Stimulated activated CD4-positive, alpha-beta T cell treated with anti-CD3 and anti-CD28 coated beads, Interleukin-4, amount 100 ng/mL, for 4 hours (primary cell): ENCODE data around the gene DDB1.

Source experiments
- DNase-seq, 2 experiments: peaks; one replicate each; pipeline ENCODE4 v3.0.0-alpha.2; 2020

DDB1 gene

DNA sequence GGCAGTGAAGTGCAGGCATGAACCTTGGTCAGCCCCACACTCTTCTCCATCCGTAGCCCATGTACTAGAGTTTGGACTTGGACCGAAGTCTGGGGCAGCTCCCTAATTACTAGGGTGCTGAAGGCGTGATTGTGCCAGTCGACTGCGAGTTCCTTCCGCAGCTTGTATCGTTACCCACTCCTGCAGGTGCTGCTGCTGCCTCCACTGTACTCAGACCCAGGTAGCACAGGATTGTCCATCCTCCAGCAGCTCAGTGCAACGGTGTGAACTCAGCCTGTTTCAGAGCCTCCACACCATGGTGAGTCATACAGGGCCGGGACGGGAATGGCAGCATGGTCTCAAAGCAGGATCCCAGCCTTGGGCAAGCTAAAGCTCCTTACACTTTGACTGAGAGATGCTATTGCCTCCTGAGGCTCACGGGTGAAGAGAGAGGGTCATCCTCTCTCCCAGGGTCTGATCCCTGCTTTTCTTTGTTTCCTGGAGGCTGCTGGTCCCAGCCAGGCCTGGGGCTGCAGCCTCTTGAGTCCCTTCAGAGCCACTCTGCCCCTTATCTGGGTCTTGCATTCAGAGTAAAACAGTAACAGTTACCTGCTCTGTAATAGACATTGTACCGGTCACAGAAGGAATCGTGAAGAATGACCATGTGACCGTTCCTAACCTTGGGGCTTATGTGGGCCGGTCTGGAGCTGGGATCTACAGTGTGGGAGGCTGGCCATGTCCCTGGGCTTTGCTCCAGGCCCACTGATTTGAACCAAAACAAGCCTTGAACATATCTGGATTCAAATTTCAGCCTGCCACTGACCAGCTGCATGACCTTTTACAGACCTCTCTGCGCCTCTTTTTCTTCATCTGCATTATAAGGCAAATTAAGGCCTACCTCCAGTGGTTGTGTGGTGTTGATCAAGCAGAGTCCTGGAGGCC, 1.8 kb upstream of the DDB1 start:
- DNase-seq, result no peak

DNA sequence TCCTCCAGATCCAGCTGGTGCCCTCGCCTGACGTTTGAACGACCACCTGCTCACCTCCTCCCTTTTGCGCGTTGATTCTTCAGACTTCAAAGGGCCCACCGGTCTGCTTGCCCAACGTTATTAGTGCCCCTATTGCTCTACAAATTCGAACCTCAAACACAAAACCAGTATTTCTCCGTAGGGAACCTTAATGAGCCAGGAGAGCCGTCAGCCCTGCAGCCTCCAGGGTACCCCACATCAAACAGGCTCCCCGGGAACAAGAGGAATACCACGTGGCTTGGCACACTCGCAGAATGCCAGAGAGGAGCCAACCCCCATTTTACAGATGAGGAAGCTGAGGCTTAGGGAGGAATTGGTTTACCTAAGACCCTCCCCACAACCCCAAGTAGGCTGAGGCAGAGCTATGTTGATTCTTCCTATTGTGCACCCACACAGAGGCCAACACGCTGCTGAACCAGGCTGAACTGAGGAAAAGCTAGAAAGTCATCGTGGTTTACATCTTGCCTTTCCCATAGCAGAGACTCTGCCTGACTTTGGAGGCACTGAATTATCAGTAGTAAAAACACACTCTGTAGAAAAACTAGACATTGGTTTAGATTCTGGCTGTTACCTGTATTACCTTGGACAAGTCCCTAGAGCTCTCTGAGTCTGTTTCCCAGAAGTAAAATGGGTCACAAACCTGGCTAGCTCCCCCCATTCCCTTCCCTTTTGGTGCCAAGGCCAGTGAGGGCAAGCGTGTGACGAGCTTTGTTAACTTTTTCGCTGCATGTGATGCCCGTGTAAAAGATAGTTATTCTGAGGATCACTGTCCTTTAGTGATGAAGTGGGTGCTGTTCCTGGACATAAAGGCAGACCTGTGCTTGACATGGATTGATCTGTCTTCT, 887 bp upstream of the DDB1 start:
- DNase-seq, result no peak

DNA sequence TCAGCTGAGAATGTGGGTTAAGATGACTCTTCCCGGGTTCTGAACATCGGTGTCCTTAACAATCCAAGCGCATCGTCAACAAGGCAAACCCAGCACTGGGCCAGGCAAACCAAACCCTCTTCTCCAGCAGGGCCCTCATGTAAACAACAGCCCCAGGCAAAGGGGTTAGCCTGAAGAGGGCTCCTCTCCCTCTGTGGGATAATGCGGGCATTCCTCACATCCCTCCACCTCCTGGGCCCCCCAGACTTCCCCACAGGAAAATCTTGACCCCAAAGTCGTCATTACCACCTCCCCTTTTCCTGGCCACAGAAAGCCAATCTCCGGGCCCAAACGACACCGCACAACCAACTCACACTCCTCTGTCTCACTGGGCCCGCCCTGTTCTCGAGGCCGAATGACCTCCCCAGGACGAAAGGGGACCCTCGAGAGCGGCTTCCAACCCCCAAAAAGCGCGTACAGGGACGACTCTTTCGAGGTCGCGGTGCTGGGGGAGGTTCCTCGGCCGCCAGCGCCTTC, 566 bp downstream of the DDB1 start:
- DNase-seq, result no peak

DNA sequence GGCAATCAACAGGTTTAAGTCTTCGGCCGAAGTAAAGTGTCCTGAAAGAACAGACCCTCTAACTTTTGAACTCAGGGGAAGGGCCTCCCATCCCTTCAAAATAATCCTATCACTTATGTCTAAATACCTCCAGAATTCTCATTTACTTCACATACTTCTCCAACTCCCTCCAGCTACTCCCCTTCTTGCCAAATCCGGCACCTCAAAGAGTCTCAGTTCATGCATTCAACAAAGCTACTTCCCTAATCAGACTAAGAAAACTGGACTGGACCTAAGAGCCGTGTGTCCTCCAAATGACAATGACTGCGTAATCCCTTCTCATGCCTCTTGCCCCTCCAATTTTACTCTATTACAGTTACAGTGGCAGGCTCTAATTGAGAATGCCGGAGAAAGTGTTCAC, 1.3 kb downstream of the DDB1 start:
- DNase-seq, result no peak

DNA sequence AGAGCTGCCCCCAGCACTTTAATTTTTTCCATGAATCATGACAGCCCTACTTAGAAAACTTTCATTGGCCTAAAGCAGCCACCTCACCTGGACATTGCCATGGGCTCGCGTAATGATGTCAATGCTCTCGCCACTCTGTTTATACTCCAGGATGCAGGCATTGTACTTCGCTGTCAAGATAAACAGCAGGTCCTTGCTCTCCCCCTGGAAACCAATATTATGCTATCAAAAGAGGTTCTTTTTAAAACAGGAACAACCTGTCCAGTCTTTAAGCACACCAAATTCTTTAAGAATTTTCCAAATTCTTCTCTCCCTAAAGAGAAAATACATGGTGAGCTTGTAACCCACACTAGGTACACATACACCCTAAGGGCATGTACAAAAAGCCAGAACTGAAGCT, 3.0 kb downstream of the DDB1 start:
- DNase-seq, result no peak

DNA sequence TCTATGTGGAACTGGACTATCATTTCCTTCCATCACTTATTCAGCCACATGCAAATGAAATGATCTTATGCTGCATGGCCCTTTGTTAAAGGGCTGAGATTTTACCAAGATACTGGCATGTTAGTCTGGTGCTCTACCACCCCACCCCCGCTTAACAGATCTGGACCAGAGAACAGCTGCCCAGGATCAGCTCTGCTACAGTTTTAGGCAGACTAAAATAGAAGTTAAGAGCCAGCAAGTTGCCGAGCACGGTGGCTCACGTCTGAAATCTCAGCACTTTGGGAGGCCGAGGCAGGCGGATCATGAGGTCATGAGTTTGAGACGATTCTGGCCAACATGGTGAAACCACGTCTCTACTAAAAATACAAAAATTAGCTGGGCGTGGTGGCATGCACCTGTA, 4.6 kb downstream of the DDB1 start:
- no peak for DNase-seq

DNA sequence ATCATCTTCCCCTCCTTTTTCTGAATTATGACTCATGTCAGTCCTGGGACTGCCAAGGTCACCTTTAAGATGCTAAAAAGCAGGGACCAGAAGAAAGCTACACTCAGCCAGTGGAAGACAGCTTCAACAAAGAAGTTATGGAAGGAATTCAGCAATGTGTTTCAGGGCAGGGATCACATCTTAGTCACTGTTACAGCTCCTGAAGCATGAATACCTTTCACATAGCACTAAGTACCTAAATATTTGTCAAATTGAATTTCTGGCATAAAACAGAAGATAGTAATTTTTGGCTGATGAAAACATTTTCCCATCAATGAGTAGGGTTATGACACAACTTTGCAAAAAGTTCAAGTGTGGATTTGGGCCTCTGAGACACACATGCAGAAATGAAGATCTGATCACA, 5.2 kb downstream of the DDB1 start:
- DNase-seq, result no peak

DNA sequence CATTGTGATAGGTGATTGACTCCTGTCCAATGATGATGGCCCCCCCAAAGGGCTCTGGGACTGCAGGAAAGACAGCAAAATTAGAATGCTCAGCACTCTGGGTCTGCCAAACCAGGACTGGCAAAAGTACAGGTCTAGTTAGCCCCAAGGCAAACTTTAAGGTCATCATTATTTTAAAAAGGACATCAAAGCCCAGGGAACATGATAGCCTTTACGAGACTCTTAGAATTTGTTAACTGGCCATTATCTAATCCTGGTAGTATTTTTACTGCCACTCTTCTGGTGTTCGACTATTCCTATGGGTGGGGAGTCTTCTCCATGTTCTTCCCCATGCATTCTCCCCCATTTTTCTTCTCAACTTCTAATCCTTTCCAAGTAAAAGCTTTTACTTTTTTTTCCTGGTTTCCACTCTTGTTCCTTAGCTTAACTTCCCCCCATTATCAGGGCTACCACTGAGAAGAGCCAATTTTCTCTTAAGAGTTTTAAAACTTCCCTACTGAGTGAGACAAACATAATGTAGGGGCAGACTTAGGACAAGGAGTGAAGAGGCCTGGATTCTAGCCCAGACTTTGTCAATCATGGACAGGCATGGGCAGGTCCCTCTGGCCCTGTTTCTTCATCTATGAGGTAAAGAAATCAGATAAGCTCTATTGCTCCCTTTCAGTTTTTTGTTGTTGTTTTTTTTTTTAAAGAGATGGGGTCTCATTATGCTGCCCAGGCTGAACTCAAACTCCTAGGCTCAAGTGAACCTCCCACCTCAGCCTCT, 7.1 kb downstream of the DDB1 start:
- DNase-seq, result no peak

DNA sequence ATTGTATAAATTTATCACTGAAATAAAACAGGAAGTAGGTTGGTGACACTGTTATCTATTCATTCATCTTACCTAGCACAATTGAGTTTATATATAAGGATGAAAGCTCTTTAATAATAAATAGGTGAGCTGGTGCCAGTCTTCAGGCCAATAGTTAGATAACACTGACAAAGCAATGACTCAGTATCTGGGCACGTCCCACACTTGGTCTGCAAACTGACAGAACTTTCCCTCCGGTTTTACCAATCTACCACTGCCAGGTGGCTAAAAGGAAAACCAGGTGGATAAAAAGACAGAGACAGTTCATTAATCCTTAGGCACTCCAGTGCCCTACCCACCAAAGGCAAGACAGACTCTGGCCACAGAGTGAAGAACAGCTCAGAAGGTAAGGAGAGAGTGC, 17.6 kb downstream of the DDB1 start:
- no peak for DNase-seq

DNA sequence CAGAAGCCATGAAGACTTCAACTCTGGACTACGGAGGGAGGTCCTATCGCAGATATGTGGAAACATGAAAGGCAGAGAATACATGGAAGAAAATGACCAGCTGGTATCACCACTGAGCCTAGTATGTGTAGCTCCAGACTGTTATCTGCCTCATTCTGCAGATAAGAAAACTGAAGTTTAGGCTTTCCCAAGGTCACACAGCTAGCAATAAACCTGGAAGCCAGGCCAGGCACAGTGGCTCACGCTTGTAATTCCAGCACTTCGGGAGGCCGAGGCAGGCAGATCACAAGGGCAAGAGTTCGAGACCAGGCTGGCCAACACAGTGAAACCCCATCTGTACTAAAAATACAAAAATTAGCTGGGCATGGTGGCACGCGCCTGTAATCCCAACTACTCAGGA, 22.2 kb downstream of the DDB1 start:
- no peak for DNase-seq

DNA sequence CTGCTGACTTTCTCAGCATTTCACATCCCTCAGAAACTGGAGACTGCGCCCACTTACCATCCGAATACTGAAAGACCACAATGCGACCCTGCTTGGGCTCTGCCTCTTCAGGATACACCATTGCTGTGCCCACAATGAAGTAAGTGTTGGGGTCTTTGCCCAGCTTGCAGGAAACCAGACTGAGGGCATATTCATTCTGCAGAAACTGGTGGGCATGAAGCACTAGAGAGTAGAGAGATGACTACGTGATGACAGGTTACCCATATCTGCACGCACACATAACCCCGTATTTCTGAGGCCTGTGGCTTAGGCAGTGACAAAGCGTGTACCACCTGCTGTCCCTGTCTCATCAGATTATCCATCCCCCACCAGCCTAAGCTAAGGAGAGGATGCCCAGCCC, 23.2 kb downstream of the DDB1 start:
- DNase-seq, result no peak

DNA sequence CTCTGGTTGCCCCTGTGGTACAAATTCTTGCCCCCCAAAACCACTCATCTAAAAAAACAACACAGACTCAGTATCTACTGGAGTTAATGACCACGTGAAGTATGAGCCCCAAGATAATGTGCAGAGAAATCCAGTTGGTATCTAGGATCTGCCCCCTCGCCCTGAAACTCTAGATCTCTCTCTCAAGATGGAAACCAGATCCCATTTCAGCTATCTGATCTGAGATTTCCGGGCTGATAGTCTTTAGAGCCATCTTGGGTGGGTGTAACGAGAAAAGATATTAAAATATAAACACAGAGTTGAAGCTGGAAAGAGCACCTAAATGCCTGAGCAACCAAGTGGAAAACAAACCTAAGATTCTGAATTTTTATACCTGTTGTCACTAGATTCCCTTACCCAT, 23.8 kb downstream of the DDB1 start:
- no peak for DNase-seq

DNA sequence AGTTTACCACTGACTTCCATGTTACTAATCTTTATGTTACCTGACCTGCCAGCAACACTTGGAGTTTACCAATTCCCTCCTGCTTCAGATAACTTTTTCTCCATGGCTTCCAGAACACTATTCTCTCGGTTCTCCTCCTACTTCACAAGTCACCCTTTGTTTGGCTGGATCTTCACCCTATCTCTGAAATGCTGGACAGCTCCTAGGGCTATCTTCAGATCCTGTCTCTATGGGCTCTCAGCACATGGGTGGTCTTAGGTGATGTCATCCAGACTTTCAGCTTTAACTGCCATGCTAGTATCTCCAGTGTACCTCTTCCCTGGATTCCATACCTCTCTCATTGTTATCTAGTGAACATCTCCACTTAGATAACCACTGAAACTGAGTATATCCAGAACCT, 25.6 kb downstream of the DDB1 start:
- DNase-seq, result no peak

DNA sequence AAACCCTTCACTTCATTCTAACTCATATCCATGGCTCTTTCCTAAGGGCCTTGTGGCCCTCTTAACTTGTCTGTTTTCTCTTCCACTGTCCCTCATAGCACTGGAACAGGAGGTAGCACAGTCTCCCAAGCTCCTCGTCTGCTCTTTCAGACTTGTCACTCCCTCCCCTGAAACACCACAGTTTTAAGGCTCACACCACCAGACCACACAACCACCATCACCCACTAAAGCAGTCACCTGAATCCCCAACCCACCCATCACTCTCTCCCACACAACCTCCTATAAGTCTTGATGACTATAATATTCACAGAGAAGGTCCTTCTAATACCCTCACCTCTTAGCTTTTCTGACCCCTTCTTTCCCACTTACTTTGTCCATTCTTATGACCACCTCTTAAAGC, 26.7 kb downstream of the DDB1 start:
- DNase-seq, result no peak

DNA sequence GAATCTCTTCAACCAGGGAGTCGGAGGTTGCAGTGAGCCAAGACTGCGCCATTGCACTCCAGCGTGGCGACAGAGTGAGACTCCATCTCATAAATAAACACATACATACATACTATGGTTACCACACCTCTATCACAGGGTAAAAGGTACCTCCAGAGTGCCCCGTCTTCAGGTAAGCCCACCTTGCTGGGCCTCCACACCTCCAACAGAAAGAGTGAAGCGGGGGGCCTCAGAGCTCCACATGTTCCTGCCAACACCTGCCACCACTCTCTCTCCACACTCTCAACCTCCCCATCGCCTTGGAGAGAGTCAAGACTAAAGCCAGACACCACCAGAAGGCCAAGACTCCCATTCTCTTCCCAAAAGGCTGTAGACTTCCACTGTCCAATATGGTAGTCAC, 27.5 kb downstream of the DDB1 start:
- DNase-seq, result no peak

DNA sequence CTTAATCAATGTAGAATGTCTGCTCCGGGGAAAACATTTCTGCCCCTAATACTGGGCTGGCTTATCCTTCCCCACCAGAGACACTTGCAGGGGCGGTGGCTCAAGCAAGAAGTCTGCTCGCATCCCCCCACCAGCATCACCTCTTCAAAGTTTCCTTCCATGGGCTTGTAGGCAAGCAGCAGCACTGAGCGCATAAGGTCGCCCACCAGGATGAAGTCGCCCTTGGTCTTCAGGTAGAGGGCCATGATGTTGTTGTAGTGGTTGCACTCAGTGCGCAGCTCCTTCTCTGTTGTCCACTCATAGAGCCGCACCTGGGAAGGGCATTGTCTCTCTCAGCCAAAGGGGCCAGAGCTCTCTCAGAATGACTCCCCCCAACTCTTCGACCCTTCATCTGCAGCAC, 29.2 kb downstream of the DDB1 start:
- DNase-seq, result no peak

DNA sequence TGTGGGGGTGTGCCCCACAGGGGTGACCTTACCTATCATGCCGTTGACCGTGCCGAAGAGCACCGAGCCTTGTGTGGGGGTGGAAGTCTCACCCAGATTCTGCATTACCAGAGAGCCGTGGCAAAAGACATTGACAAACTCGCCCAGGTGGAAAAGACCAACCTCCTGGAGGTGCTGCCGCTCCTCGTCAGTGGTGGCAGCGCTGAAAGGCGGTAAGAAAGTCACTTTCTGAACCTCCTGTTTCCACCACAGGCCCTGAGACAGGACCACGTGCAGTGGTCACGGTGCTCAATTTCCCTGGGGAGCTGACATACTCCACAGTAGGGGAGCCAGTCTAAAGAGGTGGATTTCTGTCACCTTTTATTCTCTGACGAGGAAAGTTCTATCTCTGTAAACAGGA, 30.4 kb downstream of the DDB1 start:
- DNase-seq, result no peak

DNA sequence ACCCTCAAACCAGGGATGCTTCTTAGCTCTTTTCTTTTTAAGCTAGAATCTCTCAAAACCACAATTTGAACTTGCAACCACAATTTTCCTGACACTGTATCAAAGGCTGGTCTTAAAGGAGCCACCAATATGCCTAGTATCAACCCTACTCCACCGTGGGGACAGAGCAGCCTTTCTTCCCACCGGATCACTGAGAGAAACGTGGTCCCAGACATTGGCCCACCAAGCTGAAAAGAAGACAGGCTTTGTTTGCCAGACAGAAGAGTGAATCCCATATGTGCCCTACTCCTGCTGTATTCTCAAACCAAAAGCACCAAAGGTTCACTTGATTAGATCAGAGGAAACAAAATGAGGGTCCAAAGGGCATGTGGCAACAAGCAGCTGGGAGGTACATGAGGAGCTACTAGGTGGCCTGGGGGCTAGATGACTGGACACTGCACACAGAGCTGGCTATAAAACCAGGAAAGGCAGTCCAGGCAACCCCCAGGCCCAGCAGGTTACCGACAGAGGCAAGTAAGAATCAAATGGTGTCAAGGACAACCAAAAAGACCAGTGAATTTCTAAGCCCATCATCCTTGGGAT, 34.2 kb downstream of the DDB1 start:
- no peak for DNase-seq

DNA sequence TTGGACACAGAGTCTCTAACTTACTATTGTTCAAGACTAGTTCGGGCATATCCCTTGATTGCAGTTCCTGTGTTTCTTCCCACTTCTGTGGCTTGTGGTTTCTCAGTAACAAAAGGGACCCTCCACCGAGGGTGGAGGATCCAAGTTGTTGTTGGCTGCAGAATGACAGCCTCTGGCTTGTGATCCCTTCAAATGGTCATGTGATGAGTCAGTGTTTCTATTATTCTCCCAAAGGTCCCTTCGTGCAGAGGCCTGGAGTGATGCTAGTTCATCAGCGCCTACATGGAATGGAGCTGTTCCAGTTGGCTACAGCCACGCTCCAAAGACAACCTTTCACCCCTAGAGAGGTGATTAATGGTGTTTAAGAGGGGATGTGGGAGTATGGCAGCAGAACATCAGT, 35.2 kb downstream of the DDB1 start:
- no peak for DNase-seq

DNA sequence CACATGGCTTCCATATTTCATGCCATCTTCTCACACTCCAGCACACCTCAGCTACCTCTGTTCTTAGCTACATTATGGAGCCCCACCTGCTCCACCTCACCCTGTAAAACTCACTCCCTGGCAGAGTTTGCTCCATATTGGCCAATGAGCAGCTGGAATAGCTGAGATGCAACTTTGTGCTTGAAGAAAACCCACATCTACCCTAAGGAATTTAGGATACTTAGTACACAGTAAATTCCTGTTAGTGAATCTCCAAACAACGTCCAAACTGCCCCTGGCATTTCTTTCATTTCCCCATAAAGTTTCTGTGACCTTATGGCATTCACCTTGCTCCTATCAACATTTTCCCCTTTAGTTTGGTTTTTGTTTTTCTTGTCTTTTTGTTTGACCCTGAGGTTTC, 35.6 kb downstream of the DDB1 start:
- no peak for DNase-seq

DNA sequence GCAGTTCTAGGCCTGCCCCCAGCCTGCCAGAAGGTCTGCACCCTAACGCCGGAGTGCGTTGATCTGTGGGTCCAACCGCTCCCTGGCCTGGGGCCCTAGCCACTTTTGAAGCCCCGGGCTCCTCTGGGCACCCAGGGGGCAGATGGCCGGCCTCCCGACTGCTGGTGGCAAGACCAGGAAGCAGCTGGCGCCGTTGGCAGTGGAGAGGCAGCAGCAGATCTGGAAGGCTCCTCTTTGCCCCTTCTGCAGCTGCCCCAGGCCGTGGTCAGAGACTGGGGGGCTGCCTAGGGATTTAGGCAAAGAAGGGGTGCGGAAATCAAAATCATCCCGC, 37.3 kb downstream of the DDB1 start:
- DNase-seq, result no peak

DNA sequence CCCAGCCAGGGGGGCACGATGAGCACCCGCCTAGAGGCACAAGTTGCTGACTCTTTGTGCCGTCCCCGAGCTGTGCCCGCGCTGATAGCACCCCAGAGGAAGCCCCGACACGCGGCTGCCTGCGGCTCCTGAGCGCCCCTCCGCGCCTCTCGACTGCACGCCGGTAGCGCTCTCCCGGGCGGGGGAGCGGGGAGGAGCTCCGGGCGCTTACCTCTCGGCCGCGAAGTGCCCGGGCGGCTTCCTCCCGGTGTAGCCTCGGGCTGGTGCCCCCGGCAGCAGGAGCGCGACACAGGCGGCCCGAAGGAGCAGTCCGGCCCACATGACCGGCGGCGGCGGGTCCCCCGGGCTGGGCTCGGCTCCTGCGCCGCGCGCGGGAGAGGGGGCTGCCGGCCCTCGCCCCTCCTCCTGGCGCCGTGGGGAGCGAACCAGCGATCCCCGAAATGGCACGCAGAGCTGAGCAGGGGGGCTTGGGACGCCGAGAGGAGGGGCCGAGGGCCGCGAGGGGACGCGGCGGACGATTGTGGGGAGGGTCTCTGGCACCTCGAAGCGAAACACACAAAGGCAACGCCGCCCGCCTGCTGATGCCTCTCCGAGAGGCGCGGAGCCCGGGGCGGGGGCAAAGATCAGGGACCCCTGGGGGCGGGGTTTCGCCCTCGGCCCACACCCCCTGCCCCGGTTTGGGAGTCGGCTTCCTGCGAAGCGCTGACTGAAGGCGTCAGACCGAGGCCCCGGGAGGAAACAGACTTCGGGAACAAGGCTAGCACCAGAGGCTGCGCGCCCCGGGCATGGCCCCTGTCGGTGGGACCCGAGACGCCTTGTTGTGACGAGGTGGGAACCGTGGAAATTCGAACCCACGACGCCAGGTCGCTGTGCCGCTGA, 37.9 kb downstream of the DDB1 start, which contains the start of gene VWCE:
Gene VWCE, minus strand, starts transcription at position 600 of the 879 bp plus-strand sequence. Its CDS starts 279 bp downstream, at position 321.
- DNase-seq, result peak; percentile 72 to 76
